ENCODE results near the gene SUMO3. TPM values are rescaled to one million over a fixed set of nuclear protein-coding genes. Genes with fewer than 3 reads are reported as not detected.

The SUMO3 gene
- total RNA-seq, 2 experiments from 2014 or later: 83.4 to 84.9 TPM

- DNase-seq: no peak
- Mint-ChIP-seq H3K27me3 (no peaks in the 10 kb centered on the region), H3K9me3 (ENCODE audit: low read depth) (no peaks in the 10 kb centered on the region), H3K27ac (no peak overlapping the region), H3K4me1 (peaks cover 19% of the 10 kb centered on the region), H3K36me3 (ENCODE audit: low read depth) (peaks cover 30% of the 10 kb centered on the region), H3K4me3 (no peak overlapping the region)
- POLR2A ChIA-PET: no interaction called here
- CTCF ChIA-PET: no interaction called here
- ATAC-seq: no peak
- intact Hi-C loops (cut with DNase I, micrococcal nuclease): loop anchor here in 1 of 2 experiments (10.0 kb wide), 2 partner anchors 271 to 1839 kb away; partner anchors contain the start of gene PKNOX1
These were observed 4.1 kb downstream of the SUMO3 start for GRCh38 chr21:44813727-44814126.

- H3K4me3 Mint-ChIP-seq: no peak overlapping the region
- H3K4me1 Mint-ChIP-seq: peaks cover 19% of the 10 kb centered on the region
- no peak overlapping the region for H3K27ac Mint-ChIP-seq
- ChIA-PET CTCF (interaction anchor here (0.6 to 1.0 kb wide), 2 partner anchors 12 to 61 kb away, joined by 3 to 4 read pairs; partner anchors contain the start of genes PTTG1IP and UBE2G2), POLR2A (no interaction called here)
- intact Hi-C loops (cut with DNase I, micrococcal nuclease): loop anchor here in 1 of 2 experiments (10.0 kb wide), 2 partner anchors 272 to 1838 kb away; partner anchors contain the start of gene PKNOX1
- H3K36me3 Mint-ChIP-seq (ENCODE audit: low read depth): peaks cover 30% of the 10 kb centered on the region
- H3K9me3 Mint-ChIP-seq (ENCODE audit: low read depth): no peaks in the 10 kb centered on the region
- no peaks in the 10 kb centered on the region for H3K27me3 Mint-ChIP-seq
- no peak for DNase-seq
- ATAC-seq: no peak
These were observed 4.7 kb downstream of the SUMO3 start for GRCh38 chr21:44813149-44813548.

- ChIA-PET POLR2A (no interaction called here), CTCF (interaction anchor here (0.6 to 1.0 kb wide), 5 partner anchors 11 to 335 kb away, joined by 3 to 4 read pairs (median 4); partner anchors contain the start of genes PTTG1IP and UBE2G2)
- intact Hi-C loops (cut with DNase I, micrococcal nuclease): loop anchor here in 1 of 2 experiments (10.0 kb wide), 2 partner anchors 272 to 1838 kb away; partner anchors contain the start of gene PKNOX1
- Mint-ChIP-seq H3K27ac (no peak overlapping the region), H3K4me1 (peaks cover 19% of the 10 kb centered on the region), H3K4me3 (no peak overlapping the region), H3K36me3 (ENCODE audit: low read depth) (peaks cover 31% of the 10 kb centered on the region), H3K9me3 (ENCODE audit: low read depth) (no peaks in the 10 kb centered on the region), H3K27me3 (no peaks in the 10 kb centered on the region)
- DNase-seq (no peak), ATAC-seq (no peak)
These were observed 5.2 kb downstream of the SUMO3 start for GRCh38 chr21:44812640-44813039.

GRCh38 chr21:44810779-44811178 lies 7.1 kb downstream of the SUMO3 start:
- Mint-ChIP-seq H3K27ac (peak overlapping the region; percentile 39), H3K36me3 (ENCODE audit: low read depth) (peaks cover 43% of the 10 kb centered on the region)
- intact Hi-C loops (cut with DNase I, micrococcal nuclease): loop anchor here in 1 of 2 experiments (10.0 kb wide), 2 partner anchors 274 to 1836 kb away; partner anchors contain the start of gene PKNOX1

GRCh38 chr21:44805859-44806258 lies 12.0 kb downstream of the SUMO3 start:
- Mint-ChIP-seq H3K9me3 (ENCODE audit: low read depth) (no peaks in the 10 kb centered on the region), H3K27me3 (no peaks in the 10 kb centered on the region), H3K4me3 (no peak overlapping the region), H3K4me1 (peaks cover 19% of the 10 kb centered on the region), H3K36me3 (ENCODE audit: low read depth) (peaks cover 61% of the 10 kb centered on the region), H3K27ac (no peak overlapping the region)
- no peak for DNase-seq
- CTCF ChIA-PET: interaction anchor here (0.5 to 3.3 kb wide), 4 partner anchors 12 to 674 kb away, joined by 3 to 14 read pairs (median 4); no protein-coding TSS in a partner anchor
- intact Hi-C loops (cut with DNase I, micrococcal nuclease): no loop called here
- POLR2A ChIA-PET: no interaction called here
- no peak for ATAC-seq

More at GRCh38 chr21:44810779-44811178, 7.1 kb downstream of the SUMO3 start:
- Mint-ChIP-seq H3K9me3 (ENCODE audit: low read depth) (no peaks in the 10 kb centered on the region), H3K4me1 (peaks cover 8% of the 10 kb centered on the region), H3K27me3 (no peaks in the 10 kb centered on the region), H3K4me3 (no peak overlapping the region)
- ChIA-PET CTCF (no interaction called here), POLR2A (no interaction called here)
- ATAC-seq: no peak
- DNase-seq: no peak

GRCh38 chr21:44805226-44805625 lies 12.6 kb downstream of the SUMO3 start:
- POLR2A ChIA-PET: no interaction called here
- H3K27ac Mint-ChIP-seq: no peak overlapping the region
- H3K4me3 Mint-ChIP-seq: no peak overlapping the region
- ATAC-seq (no peak), DNase-seq (no peak)
- no peaks in the 10 kb centered on the region for H3K27me3 Mint-ChIP-seq
- peaks cover 58% of the 10 kb centered on the region for H3K36me3 Mint-ChIP-seq (ENCODE audit: low read depth)
- no peaks in the 10 kb centered on the region for H3K9me3 Mint-ChIP-seq (ENCODE audit: low read depth)
- CTCF ChIA-PET: interaction anchor here (0.6 to 3.3 kb wide), 2 partner anchors 12 to 675 kb away, joined by 3 to 14 read pairs; no protein-coding TSS in a partner anchor
- intact Hi-C loops (cut with DNase I, micrococcal nuclease): no loop called here
- peaks cover 24% of the 10 kb centered on the region for H3K4me1 Mint-ChIP-seq

- ChIA-PET POLR2A (no interaction called here), CTCF (interaction anchor here (3.3 kb wide), 1 partner anchor 11 kb away, joined by 14 read pairs; no protein-coding TSS in a partner anchor)
- Mint-ChIP-seq H3K36me3 (ENCODE audit: low read depth) (peaks cover 57% of the 10 kb centered on the region), H3K27ac (no peak overlapping the region), H3K9me3 (ENCODE audit: low read depth) (no peaks in the 10 kb centered on the region), H3K4me3 (no peak overlapping the region), H3K4me1 (peaks cover 28% of the 10 kb centered on the region), H3K27me3 (no peaks in the 10 kb centered on the region)
- no peak for ATAC-seq
- no peak for DNase-seq
- intact Hi-C loops (cut with DNase I, micrococcal nuclease): loop anchor here (5.0 kb wide), 2 partner anchors 118 to 273 kb away; partner anchors contain the start of gene ITGB2 (in 1 of the 2)
These were observed 13.1 kb downstream of the SUMO3 start for GRCh38 chr21:44804762-44805161.

GRCh38 chr21:44803651-44804050 lies 14.2 kb downstream of the SUMO3 start:
- POLR2A ChIA-PET: interaction anchor here (0.6 kb wide), 1 partner anchor 10 kb away, joined by 3 read pairs; no protein-coding TSS in a partner anchor
- intact Hi-C loops (cut with DNase I, micrococcal nuclease): loop anchor here (5.0 kb wide), 2 partner anchors 119 to 274 kb away; partner anchors contain the start of gene ITGB2 (in 1 of the 2)

GRCh38 chr21:44802396-44803153 lies 15.3 kb downstream of the SUMO3 start:
- DNase-seq: no peak
- Mint-ChIP-seq H3K9me3 (ENCODE audit: low read depth) (no peaks in the 10 kb centered on the region), H3K4me1 (peaks cover 48% of the 10 kb centered on the region), H3K27ac (peak overlapping the region; percentile 83), H3K4me3 (peak overlapping the region; percentile 94), H3K36me3 (ENCODE audit: low read depth) (peaks cover 66% of the 10 kb centered on the region), H3K27me3 (no peaks in the 10 kb centered on the region)
- intact Hi-C loops (cut with DNase I, micrococcal nuclease): loop anchor here (5.0 kb wide), 2 partner anchors 120 to 275 kb away; partner anchors contain the start of gene ITGB2 (in 1 of the 2)
- ATAC-seq: no peak
- CTCF ChIA-PET: interaction anchor here (1.2 to 2.7 kb wide), 6 partner anchors 9 to 124 kb away, joined by 3 to 19 read pairs (median 7); partner anchors contain the start of gene PTTG1IP
- POLR2A ChIA-PET: interaction anchor here (0.5 to 1.0 kb wide), 3 partner anchors 9 to 78 kb away, joined by 3 to 4 read pairs (median 4); no protein-coding TSS in a partner anchor

More at GRCh38 chr21:44803651-44804050, 14.2 kb downstream of the SUMO3 start:
- no peak for ATAC-seq
- no peak for DNase-seq
- CTCF ChIA-PET: interaction anchor here (0.6 to 3.3 kb wide), 2 partner anchors 10 to 339 kb away, joined by 3 to 14 read pairs; no protein-coding TSS in a partner anchor
- H3K27me3 Mint-ChIP-seq: no peaks in the 10 kb centered on the region
- H3K27ac Mint-ChIP-seq: no peak overlapping the region
- peaks cover 39% of the 10 kb centered on the region for H3K4me1 Mint-ChIP-seq
- H3K4me3 Mint-ChIP-seq: no peak overlapping the region
- H3K36me3 Mint-ChIP-seq (ENCODE audit: low read depth): peaks cover 59% of the 10 kb centered on the region
- no peaks in the 10 kb centered on the region for H3K9me3 Mint-ChIP-seq (ENCODE audit: low read depth)

- ChIA-PET POLR2A (interaction anchor here (0.5 to 1.5 kb wide), 4 partner anchors 8 to 72 kb away, joined by 3 to 6 read pairs (median 4); partner anchors contain the start of gene PTTG1IP), CTCF (interaction anchor here (0.6 to 3.1 kb wide), 20 partner anchors 8 to 307 kb away, joined by 3 to 19 read pairs (median 4); partner anchors contain the start of gene PTTG1IP)
- DNase-seq (peak; percentile 92), ATAC-seq (peak; percentile 95)
- Mint-ChIP-seq H3K27ac (peak within 1 kb of the TSS; percentile 90), H3K36me3 (ENCODE audit: low read depth) (peaks cover 66% of the 10 kb centered on the region), H3K4me1 (peaks cover 54% of the 10 kb centered on the region), H3K27me3 (no peaks in the 10 kb centered on the region), H3K4me3 (peak within 1 kb of the TSS; percentile 94), H3K9me3 (ENCODE audit: low read depth) (no peaks in the 10 kb centered on the region)
- intact Hi-C loops (cut with DNase I, micrococcal nuclease): loop anchor here (1.0 to 5.0 kb wide), 10 partner anchors 16 to 462 kb away; partner anchors contain the start of genes CFAP410 (in 1 of the 2), ITGB2 (in 1 of the 2), PTTG1IP (in 1 of the 2) and SLX9 (in 1 of the 2)
These were observed 16.1 kb downstream of the SUMO3 start, which contains the start of gene UBE2G2 for GRCh38 chr21:44801468-44802395. Gene UBE2G2, minus strand, starts transcription at chr21:44801820. Its CDS starts 72 bp downstream, at chr21:44801748.
